ENCODE data around the gene CAPN15. TPM values are rescaled to one million over a fixed set of nuclear protein-coding genes. Genes with fewer than 3 reads are reported as not detected.
A peak's percentile ranks its signal among the peaks of the same experiment; 100 is the strongest.

Gene CAPN15
- total RNA-seq, 4 donors from 2014 or later: 19.6 to 42.6 (median 29.0) TPM

- H3K4me3 ChIP-seq (replicated peaks in 1 of 3): no peak overlapping the region
- H3K27ac ChIP-seq: no peak overlapping the region
- no peak for DNase-seq
- H3K36me3 ChIP-seq: no peaks in the 10 kb centered on the region
- TF ChIP-seq POLR2A (IDR thresholded peaks at IDR 0.05) (no peak), CTCF (IDR thresholded peaks at IDR 0.05) (no peak)
- no peaks in the 10 kb centered on the region for H3K9me3 ChIP-seq
- no peaks in the 10 kb centered on the region for H3K27me3 ChIP-seq
- intact Hi-C loops (cut with DNase I): no loop called here
- 93% methylated on average over 11 of the region's 18 CpGs; no CpG with 5 or more reads in 1 of the 2 donors for WGBS, 2 donors
- H3K4me1 ChIP-seq: peaks cover 0 to 10% of the 10 kb centered on the region in 2 donors
These were observed 54.7 kb downstream of the CAPN15 start for GRCh38 chr16:582218-582613.

GRCh38 chr16:582614-583331, 55.3 kb downstream of the CAPN15 start:
- no peaks in the 10 kb centered on the region for H3K36me3 ChIP-seq
- no peak overlapping the region for H3K27ac ChIP-seq
- TF ChIP-seq POLR2A (IDR thresholded peaks at IDR 0.05) (no peak), CTCF (IDR thresholded peaks at IDR 0.05) (no peak)
- H3K4me1 ChIP-seq: peaks cover 0 to 13% of the 10 kb centered on the region in 2 donors
- no peak for DNase-seq
- no peaks in the 10 kb centered on the region for H3K27me3 ChIP-seq
- intact Hi-C loops (cut with DNase I): no loop called here
- 88 to 97% methylated on average over 9 to 11 of the region's 21 CpGs for WGBS, 2 donors
- H3K4me3 ChIP-seq (replicated peaks in 1 of 3): no peak overlapping the region
- no peaks in the 10 kb centered on the region for H3K9me3 ChIP-seq

GRCh38 chr16:583470-583814, 55.9 kb downstream of the CAPN15 start:
- no peaks in the 10 kb centered on the region for H3K36me3 ChIP-seq
- no peak overlapping the region for H3K27ac ChIP-seq
- intact Hi-C loops (cut with DNase I): no loop called here
- H3K4me3 ChIP-seq (replicated peaks in 1 of 3): no peak overlapping the region
- peaks cover 5 to 20% of the 10 kb centered on the region in 2 donors for H3K4me1 ChIP-seq
- no peaks in the 10 kb centered on the region for H3K27me3 ChIP-seq
- TF ChIP-seq CTCF (IDR thresholded peaks at IDR 0.05): no peak
- no peak for TF ChIP-seq POLR2A (IDR thresholded peaks at IDR 0.05)
- no peaks in the 10 kb centered on the region for H3K9me3 ChIP-seq
- 73 to 83% methylated on average over 10 to 13 of the region's 16 CpGs for WGBS, 2 donors
- no peak for DNase-seq

GRCh38 chr16:583815-584591, 56.5 kb downstream of the CAPN15 start:
- Histone ChIP-seq H3K36me3 (no peaks in the 10 kb centered on the region), H3K4me3 (replicated peaks in 1 of 3) (no peak overlapping the region), H3K4me1 (peaks cover 6 to 20% of the 10 kb centered on the region in 2 donors), H3K27me3 (no peaks in the 10 kb centered on the region), H3K27ac (no peak overlapping the region), H3K9me3 (no peaks in the 10 kb centered on the region)
- WGBS, 2 donors: 67 to 73% methylated on average over 9 to 11 of the region's 38 CpGs
- intact Hi-C loops (cut with DNase I): no loop called here
- TF ChIP-seq CTCF (IDR thresholded peaks at IDR 0.05): no peak
- peak in 1 of 2 donors; percentile 12 for TF ChIP-seq POLR2A (IDR thresholded peaks at IDR 0.05)
- no peak for DNase-seq

GRCh38 chr16:585351-585750, 57.8 kb downstream of the CAPN15 start:
- Histone ChIP-seq H3K9me3 (no peaks in the 10 kb centered on the region), H3K4me3 (replicated peaks in 1 of 3) (no peak overlapping the region), H3K27ac (no peak overlapping the region), H3K27me3 (no peaks in the 10 kb centered on the region), H3K36me3 (no peaks in the 10 kb centered on the region), H3K4me1 (peaks cover 6 to 20% of the 10 kb centered on the region in 2 donors)
- DNase-seq: peak; percentile 63 to 64
- TF ChIP-seq POLR2A (IDR thresholded peaks at IDR 0.05): no peak
- peak in 2 of 6 experiments; percentile 20 to 21 for TF ChIP-seq CTCF (IDR thresholded peaks at IDR 0.05)
- WGBS, 2 donors: 10 to 11% methylated on average over 4 to 9 of the region's 10 CpGs
- intact Hi-C loops (cut with DNase I): no loop called here

Data from thyroid gland (tissue), 4 donors.